HG02571 (cell line): ENCODE results near the gene OR6C2.
"Not testable (repeated sequence)": the region's sequence is repeated elsewhere in the genome, so short reads cannot be mapped to it uniquely, and the experiment has no call there.

Experiments used
- ATAC-seq: cut with Tn5 transposase; IDR thresholded peaks from one replicate; pipeline ENCODE4 v1.9.1; 2021; ENCODE audit warnings: mild to moderate bottlenecking, moderate library complexity; ENCODE audit not compliant: unreplicated experiment

Gene OR6C2

GRCh38 chr12:55470088-55470829 lies 26.4 kb downstream of the OR6C2 start, which contains the start of gene OR6C70:
TSS of gene OR6C70 (minus strand) at chr12:55470138. CDS start at chr12:55470138, 0 bp downstream.
- no peak for ATAC-seq

GRCh38 chr12:55472264-55472663 lies 28.4 kb downstream of the OR6C2 start:
- ATAC-seq = no peak

- not testable (repeated sequence) for ATAC-seq
Measured at GRCh38 chr12:55479136-55479535, 35.3 kb downstream of the OR6C2 start.

- not testable (repeated sequence) for ATAC-seq
Measured at GRCh38 chr12:55484284-55484683, 40.4 kb downstream of the OR6C2 start.

GRCh38 chr12:55492078-55492477 lies 48.2 kb downstream of the OR6C2 start, which contains the start of gene OR6C68:
TSS of gene OR6C68 (plus strand) at chr12:55492378. CDS start at chr12:55492378, 0 bp downstream.
- no peak for ATAC-seq

GRCh38 chr12:55495490-55495889 lies 51.6 kb downstream of the OR6C2 start:
- ATAC-seq = no peak

- ATAC-seq = no peak
Measured at GRCh38 chr12:55499231-55499630, 55.4 kb downstream of the OR6C2 start.

GRCh38 chr12:55499810-55500252 lies 56.0 kb downstream of the OR6C2 start:
- ATAC-seq = no peak

GRCh38 chr12:55501601-55502000 lies 57.7 kb downstream of the OR6C2 start:
- no peak for ATAC-seq
